Fibroblast of skin of left biceps (primary cell): ENCODE measurements around the gene SLC2A4RG.

ENCODE experiments used
- DNase-seq, 2 experiments: peaks; one replicate each; pipeline ENCODE4 v3.0.0-alpha.2; 2013; ENCODE audit warnings: low read depth in 2 of 2

Gene SLC2A4RG

DNA sequence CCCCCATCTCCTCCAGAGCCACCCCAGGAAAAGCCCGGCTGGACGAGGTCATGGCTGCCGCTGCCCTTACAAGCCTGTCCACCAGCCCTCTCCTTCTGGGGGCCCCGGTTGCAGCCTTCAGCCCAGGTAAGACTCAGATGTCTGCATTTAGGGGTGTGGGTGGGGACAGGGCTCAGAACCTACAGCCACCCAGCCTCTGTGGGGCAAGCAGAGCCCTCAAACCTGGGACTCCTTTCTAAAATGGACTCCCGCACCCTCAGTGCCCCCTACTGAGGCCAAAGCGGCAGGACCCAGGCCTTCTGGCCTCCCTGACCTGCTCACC lies 1.7 kb downstream of the SLC2A4RG start:
- DNase-seq, result no peak

DNA sequence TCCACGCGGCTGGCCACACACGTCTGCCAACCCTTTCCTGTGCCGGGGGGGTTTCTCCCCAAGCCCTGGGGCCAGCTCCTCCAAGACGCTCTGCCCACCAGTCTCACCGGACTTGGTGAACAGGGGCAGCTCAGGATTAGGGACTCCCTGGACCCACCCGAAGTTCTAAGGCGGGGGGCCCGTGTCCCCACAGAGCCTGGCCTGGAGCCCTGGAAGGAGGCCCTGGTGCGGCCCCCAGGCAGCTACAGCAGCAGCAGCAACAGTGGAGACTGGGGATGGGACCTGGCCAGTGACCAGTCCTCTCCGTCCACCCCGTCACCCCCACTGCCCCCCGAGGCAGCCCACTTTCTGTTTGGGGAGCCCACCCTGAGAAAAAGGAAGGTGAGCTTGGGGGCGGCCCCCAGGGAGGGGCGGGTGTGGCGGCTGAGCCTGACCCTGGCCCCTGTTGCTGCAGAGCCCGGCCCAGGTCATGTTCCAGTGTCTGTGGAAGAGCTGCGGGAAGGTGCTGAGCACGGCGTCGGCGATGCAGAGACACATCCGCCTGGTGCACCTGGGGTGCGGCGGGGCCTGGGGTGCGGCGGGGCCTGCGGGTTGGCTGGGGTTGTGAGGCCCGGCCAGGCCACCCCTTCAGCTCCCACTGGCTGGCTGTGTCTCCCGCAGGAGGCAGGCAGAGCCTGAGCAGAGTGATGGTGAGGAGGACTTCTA lies 2.3 kb downstream of the SLC2A4RG start:
- DNase-seq, result no peak

GRCh38 chr20:63742381-63743024 lies 2.9 kb downstream of the SLC2A4RG start:
- no peak for DNase-seq

- DNase-seq, result no peak
Observed at GRCh38 chr20:63743210-63743970, 3.8 kb downstream of the SLC2A4RG start.

DNA sequence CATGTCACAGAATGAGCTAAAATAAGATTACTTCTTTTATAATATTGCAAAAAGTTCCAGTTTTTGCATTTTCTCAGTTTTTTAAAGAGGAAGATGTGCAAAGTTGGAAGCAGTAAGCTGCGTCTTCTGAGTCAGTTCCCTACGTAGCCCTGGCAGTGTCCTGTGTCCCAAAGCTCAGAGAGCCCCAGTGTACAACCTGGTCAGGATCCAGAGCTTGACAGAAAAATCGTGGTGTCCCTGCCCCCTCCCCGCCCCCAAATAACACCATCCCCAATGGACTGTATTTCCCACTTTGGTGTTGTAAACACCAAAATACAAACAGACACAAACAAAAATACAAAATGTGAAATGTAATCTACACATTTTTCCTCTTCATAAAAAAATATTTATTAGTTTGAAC lies 4.6 kb downstream of the SLC2A4RG start:
- DNase-seq, result no peak

DNA sequence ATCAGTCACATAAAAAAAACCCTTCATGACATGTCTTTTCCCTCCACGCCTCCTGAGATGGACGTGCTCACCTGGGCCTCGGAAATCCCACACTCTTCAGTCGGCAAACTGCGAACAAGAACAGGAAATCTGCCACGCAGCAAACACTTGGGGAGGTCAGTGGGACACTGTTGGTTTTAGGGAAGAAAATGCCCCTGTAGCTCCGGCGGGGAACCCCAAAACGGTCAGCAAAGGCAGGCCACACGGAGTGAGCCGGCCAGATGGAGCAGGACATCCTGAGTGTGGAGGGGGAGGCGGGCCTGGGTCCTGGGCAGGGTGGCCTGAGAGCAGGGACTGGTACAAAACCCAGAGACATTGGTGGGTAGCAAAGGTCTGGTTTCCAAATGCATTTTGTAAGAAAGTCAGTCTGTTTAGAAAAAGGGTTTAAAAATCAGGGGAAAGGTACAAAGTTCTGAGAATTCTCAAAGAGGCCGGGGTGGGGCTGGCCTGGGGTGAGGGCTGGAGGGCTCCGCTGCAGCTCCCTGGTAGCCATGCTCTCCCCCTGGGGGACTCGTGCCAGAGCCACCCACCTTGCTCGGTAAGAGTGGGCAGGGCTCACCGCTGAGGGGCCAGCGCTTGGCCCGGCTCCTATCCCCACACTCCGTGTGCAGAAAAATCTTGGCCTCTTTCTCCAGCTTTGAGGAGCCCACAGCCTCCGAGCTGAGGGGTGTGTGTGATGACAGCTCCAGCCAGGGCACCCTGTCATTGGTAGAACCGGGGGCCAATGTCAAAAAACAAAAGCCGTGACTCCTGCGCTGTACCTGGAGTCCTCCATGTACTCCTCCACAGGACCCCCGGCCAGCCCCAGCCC lies 5.2 kb downstream of the SLC2A4RG start:
- no peak for DNase-seq

- no peak for DNase-seq
Observed at GRCh38 chr20:63745424-63745805, 5.8 kb downstream of the SLC2A4RG start.

GRCh38 chr20:63745961-63746731 lies 6.6 kb downstream of the SLC2A4RG start:
- no peak for DNase-seq

- no peak for DNase-seq
Observed at GRCh38 chr20:63746751-63747315, 7.3 kb downstream of the SLC2A4RG start.

- no peak for DNase-seq
Observed at GRCh38 chr20:63747622-63748069, 8.1 kb downstream of the SLC2A4RG start.

DNA sequence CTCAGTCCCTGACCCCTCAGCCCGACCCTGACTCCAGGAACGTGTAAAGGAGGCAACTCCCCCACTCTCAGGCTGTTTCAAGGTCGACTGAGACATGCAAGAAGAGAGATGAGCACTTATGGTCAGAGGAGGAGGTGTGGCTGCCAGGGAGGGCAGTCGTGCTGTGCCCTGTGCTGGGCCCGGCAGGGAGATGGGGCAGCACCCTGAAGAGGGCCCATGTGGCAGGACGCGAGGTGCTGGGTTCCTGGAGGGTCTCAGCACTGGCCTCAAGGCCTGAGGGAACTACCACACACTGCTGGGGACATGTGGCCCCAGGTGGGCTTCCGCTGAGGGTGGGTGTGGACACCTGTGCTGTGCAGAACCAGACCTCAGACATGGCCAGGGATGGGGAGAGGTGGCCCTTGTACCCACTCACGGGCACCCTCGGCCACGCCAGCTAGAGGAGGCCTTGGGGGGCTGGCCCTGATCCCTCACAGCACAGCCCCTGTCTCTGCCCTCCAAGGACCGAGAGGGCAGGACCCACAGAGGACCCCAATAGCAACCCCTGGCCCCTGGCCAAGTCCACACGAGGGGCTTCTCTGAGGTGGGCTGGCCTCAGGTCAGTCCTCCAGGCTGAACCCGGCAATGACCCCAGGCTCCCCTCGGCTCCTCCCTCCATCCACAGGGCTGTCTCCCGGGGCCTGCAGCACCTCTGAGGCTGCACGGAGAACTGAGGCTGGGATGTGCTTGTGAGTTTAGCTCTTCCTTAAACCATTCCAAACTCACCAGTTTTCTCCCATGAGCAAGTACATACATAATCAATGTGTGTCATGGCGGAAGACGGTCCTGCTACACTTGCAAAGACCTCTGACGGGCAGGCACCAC lies 8.7 kb downstream of the SLC2A4RG start:
- DNase-seq, result no peak

- no peak for DNase-seq
Observed at GRCh38 chr20:63748934-63749270, 9.3 kb downstream of the SLC2A4RG start.

- no peak for DNase-seq
Observed at GRCh38 chr20:63749597-63750508, 10.3 kb downstream of the SLC2A4RG start.

- DNase-seq, result no peak
Observed at GRCh38 chr20:63750807-63751470, 11.4 kb downstream of the SLC2A4RG start.

- no peak for DNase-seq
Observed at GRCh38 chr20:63751471-63752271, 12.1 kb downstream of the SLC2A4RG start.

DNA sequence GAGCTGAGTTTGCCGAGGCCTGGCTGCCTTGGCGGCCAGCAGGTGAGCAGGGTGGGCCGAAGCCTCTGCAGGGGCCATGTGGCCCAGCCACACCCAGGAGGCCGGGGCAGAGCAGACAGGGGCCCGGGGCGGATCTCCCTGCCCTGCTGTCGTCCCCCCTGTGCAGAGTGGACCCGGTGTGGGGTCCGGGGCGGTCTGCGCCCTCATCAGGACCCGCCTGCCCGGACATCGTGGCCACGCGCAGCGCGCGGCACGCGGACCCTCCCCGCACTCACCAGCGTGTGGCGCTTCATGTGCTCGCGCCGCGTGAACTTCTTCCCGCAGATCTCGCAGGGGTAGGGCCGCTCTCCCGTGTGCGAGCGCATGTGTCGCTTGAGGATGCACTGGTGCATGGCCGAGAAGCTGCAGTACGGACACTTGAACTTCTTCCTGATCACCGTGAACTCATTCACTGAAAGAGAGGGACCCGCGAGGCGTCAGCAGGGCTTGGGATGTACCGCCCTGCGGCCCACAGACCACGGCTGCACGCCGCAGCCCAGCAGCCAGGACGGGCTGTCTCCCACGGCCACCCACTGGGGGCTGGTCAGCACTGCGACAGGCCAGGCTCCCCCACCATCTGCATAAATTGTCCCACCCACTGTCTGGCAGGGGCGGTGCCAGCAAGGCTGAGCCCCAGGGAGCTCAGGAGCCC lies 13.0 kb downstream of the SLC2A4RG start:
- DNase-seq, result no peak

GRCh38 chr20:63753381-63753780 lies 13.8 kb downstream of the SLC2A4RG start:
- DNase-seq, result no peak
